ENCODE measurements around the gene ATP6V1C2.

DNA sequence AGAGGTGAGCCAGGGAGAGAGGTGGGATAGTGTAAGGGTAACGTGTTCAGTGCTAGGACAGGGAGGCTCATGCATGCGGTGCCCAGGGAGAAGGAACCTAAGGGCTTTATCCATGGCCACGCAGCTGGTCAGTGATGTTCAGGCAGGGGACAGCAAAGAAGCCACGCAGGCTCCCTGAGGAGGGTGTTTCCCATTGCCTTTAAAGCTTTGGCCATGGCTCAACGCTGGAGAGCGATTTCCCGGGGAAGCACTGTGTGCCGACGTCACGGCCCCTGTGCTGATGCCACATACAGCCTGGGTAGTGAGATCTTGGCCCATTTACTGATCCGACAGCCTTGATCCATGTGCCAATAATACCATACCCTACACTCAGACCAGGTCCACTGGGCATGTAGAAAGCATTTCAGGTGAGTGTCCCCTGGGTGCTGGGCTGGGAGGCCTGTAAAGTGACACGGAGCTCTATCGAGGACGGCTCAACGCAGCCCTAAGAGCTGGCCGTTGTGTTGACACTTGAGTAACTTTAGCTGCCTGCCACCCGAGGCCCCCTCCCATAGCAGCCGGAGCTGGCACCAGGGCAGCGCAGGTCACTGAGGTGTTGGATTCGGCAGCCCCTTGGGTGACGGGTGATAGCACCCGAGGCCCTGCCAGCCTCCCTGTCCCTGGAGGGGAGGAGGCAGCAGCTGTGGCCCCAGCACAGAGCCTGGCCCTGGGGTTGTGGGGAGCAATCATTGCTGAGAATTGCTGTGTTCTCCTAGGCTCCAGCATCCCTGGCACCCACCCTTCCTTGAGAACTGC lies 49.7 kb downstream of the ATP6V1C2 start:
- TF ChIP-seq, protein P1, sequence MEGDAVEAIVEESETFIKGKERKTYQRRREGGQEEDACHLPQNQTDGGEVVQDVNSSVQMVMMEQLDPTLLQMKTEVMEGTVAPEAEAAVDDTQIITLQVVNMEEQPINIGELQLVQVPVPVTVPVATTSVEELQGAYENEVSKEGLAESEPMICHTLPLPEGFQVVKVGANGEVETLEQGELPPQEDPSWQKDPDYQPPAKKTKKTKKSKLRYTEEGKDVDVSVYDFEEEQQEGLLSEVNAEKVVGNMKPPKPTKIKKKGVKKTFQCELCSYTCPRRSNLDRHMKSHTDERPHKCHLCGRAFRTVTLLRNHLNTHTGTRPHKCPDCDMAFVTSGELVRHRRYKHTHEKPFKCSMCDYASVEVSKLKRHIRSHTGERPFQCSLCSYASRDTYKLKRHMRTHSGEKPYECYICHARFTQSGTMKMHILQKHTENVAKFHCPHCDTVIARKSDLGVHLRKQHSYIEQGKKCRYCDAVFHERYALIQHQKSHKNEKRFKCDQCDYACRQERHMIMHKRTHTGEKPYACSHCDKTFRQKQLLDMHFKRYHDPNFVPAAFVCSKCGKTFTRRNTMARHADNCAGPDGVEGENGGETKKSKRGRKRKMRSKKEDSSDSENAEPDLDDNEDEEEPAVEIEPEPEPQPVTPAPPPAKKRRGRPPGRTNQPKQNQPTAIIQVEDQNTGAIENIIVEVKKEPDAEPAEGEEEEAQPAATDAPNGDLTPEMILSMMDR (conservative IDR thresholded peaks at IDR 0.05; ENCODE audit: low read length) = no peak
- no peak for TF ChIP-seq EZH2phosphoT487 (IDR thresholded peaks at IDR 0.05; ENCODE audit: borderline replicate concordance)
